Measurements from ENCODE around the gene PRKCZ.

- no peak for TF ChIP-seq GABPA (IDR thresholded peaks at IDR 0.05; ENCODE audit: low read depth)
- TF ChIP-seq, protein P1, sequence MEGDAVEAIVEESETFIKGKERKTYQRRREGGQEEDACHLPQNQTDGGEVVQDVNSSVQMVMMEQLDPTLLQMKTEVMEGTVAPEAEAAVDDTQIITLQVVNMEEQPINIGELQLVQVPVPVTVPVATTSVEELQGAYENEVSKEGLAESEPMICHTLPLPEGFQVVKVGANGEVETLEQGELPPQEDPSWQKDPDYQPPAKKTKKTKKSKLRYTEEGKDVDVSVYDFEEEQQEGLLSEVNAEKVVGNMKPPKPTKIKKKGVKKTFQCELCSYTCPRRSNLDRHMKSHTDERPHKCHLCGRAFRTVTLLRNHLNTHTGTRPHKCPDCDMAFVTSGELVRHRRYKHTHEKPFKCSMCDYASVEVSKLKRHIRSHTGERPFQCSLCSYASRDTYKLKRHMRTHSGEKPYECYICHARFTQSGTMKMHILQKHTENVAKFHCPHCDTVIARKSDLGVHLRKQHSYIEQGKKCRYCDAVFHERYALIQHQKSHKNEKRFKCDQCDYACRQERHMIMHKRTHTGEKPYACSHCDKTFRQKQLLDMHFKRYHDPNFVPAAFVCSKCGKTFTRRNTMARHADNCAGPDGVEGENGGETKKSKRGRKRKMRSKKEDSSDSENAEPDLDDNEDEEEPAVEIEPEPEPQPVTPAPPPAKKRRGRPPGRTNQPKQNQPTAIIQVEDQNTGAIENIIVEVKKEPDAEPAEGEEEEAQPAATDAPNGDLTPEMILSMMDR (IDR thresholded peaks at IDR 0.05): no peak
- TF ChIP-seq RFX5 (IDR thresholded peaks at IDR 0.05; ENCODE audit: low read length): no peak
- TF ChIP-seq FOXJ3 (CRISPR knock-in tag; IDR thresholded peaks at IDR 0.05): no peak
- no peak for TF ChIP-seq RCOR1 (IDR thresholded peaks at IDR 0.05; ENCODE audit: low read length)
- TF ChIP-seq PBX3 (IDR thresholded peaks at IDR 0.05): no peak
- no peak for TF ChIP-seq EZH2phosphoT487 (IDR thresholded peaks at IDR 0.05; ENCODE audit: borderline replicate concordance, low read depth)
- no peak for TF ChIP-seq POLR2AphosphoS5 (IDR thresholded peaks at IDR 0.05; ENCODE audit: low read depth, low read length)
- TF ChIP-seq RAD21 (IDR thresholded peaks at IDR 0.05; ENCODE audit: low read length): no peak
- TF ChIP-seq YY1 (IDR thresholded peaks at IDR 0.05; ENCODE audit: low read depth): no peak
- no peak for TF ChIP-seq SIN3A (IDR thresholded peaks at IDR 0.05; ENCODE audit: borderline replicate concordance, low read depth, low read length)
- no peak for TF ChIP-seq EP300 (IDR thresholded peaks at IDR 0.05; ENCODE audit: borderline replicate concordance in 1 of 2, low read depth in 1 of 2, low read length in 1 of 2)
- no peak for TF ChIP-seq FOSL2 (IDR thresholded peaks at IDR 0.05; ENCODE audit: borderline replicate concordance, low read depth)
Measured at GRCh38 chr1:2014181-2014580, 36.0 kb upstream of the PRKCZ start.

Measured in SK-N-SH (cell line).